ENCODE data around the gene EEF2KMT.

DNA sequence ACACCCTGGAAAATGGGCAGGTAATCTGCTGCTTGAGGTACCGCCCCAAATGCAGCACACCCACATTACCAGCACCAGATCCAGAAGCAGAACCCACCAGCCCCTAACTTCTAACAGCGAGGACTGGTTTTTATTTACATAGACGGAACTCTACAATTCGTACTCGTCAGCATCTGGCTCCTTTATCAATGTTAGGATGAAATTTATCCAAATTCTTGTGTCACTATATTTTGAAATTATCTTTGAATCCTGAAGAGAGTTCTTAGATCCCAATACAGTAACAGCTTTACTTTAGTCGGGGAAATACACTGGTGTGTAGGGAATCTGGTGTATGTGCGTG, 26.3 kb downstream of the EEF2KMT start:
- TF ChIP-seq, protein P1, sequence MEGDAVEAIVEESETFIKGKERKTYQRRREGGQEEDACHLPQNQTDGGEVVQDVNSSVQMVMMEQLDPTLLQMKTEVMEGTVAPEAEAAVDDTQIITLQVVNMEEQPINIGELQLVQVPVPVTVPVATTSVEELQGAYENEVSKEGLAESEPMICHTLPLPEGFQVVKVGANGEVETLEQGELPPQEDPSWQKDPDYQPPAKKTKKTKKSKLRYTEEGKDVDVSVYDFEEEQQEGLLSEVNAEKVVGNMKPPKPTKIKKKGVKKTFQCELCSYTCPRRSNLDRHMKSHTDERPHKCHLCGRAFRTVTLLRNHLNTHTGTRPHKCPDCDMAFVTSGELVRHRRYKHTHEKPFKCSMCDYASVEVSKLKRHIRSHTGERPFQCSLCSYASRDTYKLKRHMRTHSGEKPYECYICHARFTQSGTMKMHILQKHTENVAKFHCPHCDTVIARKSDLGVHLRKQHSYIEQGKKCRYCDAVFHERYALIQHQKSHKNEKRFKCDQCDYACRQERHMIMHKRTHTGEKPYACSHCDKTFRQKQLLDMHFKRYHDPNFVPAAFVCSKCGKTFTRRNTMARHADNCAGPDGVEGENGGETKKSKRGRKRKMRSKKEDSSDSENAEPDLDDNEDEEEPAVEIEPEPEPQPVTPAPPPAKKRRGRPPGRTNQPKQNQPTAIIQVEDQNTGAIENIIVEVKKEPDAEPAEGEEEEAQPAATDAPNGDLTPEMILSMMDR (IDR thresholded peaks at IDR 0.05; ENCODE audit: low read depth, low read length, missing input control) = no peak
- TF ChIP-seq JUND (IDR thresholded peaks at IDR 0.05) (no peak), YY1 (IDR thresholded peaks at IDR 0.05) (no peak), MAX (IDR thresholded peaks at IDR 0.05) (no peak), HNF4A (conservative IDR thresholded peaks at IDR 0.05) (no peak), TAF1 (conservative IDR thresholded peaks at IDR 0.05) (no peak), SP1 (IDR thresholded peaks at IDR 0.05) (no peak), FOXA1 (IDR thresholded peaks at IDR 0.05) (no peak)
